DMS153 (cell line): Measurements from ENCODE around the gene GPC6.

Experiments
- DNase-seq: peaks from one replicate; lab custom pipeline; 2025; lab: John Stamatoyannopoulos, UW

Gene GPC6

DNA sequence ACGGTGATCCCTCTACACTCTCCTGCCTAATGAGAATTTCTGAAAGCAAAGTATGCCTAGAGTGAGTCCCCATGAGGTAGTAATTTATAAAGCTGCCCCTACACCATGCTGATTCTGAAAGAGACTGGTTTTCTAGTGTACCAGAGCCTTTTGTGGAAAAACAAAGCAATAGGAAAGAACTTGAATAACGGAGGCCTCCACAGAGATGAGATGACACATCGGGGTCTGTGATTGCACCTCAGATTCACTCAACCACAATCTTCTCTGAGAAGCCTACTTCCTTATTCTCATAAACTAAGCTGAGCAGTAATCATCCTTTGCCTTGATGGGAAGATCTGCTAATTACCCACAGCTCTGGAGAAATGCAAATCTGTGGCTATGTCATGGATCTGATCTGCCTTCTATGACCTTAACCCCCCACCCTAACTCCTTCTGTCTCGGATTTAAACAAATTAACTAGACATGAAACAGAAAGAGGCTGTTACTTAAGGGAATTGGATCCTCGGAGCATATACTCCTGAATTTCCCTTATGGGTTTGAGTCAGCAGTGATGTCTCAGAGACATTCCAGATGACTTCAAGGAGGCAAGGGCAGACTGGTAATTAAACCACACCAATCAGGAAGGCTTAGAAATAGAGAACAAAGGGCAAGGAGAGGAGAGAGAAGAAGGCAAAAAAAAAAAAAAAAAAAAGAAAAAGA lies 1124.8 kb downstream of the GPC6 start:
- DNase-seq: no peak

DNA sequence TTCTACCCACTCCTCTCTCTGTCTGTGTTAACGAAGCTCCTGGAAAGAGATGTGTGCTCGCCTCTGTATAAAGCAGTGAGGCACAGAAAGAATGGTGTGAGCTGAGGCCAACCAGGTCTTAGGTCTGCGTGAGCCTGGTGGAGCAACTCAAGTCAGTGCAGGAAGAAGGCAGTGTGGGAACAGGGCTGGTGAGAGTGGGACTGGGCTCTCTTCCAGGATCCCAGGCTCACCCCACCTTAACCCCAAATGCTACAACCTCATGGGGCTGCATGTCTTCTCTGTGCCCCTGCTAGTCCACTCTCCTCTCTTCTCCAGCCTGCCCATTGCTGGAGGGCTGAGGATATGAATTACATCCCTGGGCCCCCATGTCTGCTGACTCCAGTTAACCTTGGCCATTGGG lies 1125.5 kb downstream of the GPC6 start:
- DNase-seq: no peak

- DNase-seq: no peak
These were observed 1126.6 kb downstream of the GPC6 start for GRCh38 chr13:94353167-94353710.

DNA sequence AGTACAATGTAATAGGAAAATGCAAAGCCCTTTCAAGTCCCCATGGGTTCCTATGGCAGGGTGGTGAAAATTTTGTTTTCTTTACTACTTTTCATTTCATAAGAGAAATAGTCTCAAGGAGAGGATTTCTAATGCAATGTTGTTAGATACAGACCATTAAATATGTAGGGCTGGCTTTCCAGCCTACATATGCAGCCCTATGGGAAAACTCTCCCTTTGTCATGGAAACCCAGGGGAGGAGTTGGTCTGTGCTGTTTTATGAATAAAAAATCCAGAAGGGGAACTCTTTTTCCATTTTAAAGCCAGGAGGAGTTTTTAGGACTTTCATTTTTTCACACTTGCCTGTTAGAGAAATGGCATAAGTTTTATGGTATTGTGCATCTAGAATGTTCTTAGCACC lies 1133.3 kb downstream of the GPC6 start:
- no peak for DNase-seq

GRCh38 chr13:94362411-94362909 lies 1135.9 kb downstream of the GPC6 start:
- DNase-seq: peak; percentile 36

- no peak for DNase-seq
These were observed 1140.1 kb downstream of the GPC6 start for GRCh38 chr13:94366677-94367076.

DNA sequence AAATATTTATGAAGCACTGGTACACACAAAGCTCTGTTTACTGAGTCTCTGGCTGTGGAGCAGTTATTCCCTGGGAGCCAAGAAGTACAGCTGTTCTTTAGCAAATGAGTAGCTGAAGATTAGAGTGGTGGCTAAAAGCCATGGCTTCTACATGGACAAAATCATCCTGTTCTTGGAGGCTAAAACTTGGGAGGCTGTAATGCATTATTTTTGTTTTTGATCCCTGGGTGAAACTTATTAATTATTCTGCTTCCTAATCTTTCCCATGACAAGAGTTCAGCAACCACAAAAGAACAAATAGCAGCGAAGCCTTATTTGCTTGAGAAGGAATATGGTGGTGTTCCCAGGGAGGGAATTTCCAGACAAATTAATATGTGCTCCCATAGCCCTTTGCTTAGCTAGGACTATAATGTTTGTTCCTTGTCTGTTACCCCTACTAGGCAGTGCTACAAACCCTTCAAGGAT lies 1143.4 kb downstream of the GPC6 start:
- DNase-seq: peak; percentile 20

- DNase-seq: no peak
These were observed 1145.2 kb downstream of the GPC6 start for GRCh38 chr13:94371855-94372254.

- peak; percentile 14 for DNase-seq
These were observed 1155.9 kb downstream of the GPC6 start for GRCh38 chr13:94382517-94382916.

GRCh38 chr13:94382960-94383359 lies 1156.4 kb downstream of the GPC6 start:
- no peak for DNase-seq

- DNase-seq: no peak
These were observed 1157.8 kb downstream of the GPC6 start for GRCh38 chr13:94384231-94384905.

DNA sequence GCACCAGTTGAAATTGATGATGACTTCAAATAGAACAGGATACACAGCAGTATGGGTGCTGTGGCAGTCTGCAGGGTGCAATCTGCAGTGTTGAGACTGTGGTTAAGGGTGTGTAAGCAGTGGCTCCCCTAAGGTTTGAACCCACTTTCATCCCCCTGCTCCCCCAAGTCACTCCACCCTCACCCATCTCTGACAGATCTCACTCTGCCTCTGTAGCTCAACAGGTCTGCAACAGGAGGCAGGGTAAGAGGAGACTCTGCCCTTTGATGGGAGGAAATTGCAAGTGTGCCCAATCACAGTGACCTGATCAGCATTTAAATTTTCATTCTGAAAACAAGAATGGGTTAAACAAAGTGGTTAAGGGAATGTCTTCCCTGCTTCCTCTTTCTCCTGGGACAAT lies 1160.4 kb downstream of the GPC6 start:
- no peak for DNase-seq

GRCh38 chr13:94389604-94390351 lies 1163.2 kb downstream of the GPC6 start:
- DNase-seq: no peak

DNA sequence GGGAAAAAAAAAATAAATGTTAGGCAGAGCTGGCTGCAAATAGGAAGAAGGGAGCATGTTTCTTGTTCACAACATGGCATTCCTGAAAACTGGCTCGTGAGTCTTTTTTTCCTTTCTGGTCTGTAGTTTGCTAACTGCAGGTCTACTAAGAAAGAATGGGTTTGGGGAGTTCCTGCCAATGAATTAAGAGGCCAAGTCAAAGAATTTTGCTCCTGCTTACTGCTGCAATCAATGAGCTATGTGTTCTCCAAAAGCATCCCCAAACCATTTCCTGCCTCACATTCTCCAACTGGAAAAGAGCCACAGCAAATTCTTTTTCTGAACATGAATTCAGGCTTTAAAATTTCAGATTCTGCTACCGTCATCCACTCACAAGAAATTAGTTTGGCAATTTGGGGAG lies 1164.3 kb downstream of the GPC6 start:
- no peak for DNase-seq

GRCh38 chr13:94394723-94395122 lies 1168.1 kb downstream of the GPC6 start:
- DNase-seq: no peak

GRCh38 chr13:94395860-94396259 lies 1169.3 kb downstream of the GPC6 start:
- no peak for DNase-seq

DNA sequence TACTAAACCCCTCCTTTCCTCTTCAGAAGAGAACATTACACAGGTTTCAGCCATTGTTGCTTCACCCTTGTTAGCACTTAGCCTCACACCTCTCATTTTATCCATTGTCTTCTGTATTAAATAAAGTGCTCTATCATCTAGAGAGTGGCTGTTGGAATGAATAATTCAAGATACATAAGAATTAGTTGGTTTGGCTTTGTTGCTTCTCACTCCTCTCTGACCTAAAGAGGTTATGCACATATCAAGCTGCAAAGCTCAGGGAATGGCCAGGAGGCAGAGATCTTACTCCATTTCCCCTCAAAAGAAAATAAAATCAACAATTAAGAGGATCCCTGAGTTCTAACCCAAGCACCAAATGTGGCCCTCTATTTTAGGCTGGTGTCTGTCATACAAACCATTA lies 1173.2 kb downstream of the GPC6 start:
- no peak for DNase-seq

DNA sequence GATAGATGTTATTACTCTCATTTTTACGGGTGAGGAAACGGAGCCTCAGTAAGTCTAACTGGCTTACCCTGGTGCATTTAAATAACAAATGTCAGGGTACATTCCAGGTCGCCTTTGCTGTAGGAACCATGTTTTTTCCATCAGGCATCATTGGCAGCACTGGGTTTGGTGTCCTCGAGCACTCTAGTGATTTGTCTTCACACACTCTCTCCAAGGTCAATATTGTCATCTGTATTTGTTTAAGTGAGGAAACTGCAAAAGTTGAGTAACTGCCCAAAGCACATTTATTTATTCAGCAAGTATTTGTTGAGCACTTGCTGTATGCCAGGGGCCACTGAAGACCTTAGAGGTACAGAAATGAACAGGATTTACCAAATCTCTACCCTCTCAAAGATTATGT lies 1174.3 kb downstream of the GPC6 start:
- DNase-seq: no peak

DNA sequence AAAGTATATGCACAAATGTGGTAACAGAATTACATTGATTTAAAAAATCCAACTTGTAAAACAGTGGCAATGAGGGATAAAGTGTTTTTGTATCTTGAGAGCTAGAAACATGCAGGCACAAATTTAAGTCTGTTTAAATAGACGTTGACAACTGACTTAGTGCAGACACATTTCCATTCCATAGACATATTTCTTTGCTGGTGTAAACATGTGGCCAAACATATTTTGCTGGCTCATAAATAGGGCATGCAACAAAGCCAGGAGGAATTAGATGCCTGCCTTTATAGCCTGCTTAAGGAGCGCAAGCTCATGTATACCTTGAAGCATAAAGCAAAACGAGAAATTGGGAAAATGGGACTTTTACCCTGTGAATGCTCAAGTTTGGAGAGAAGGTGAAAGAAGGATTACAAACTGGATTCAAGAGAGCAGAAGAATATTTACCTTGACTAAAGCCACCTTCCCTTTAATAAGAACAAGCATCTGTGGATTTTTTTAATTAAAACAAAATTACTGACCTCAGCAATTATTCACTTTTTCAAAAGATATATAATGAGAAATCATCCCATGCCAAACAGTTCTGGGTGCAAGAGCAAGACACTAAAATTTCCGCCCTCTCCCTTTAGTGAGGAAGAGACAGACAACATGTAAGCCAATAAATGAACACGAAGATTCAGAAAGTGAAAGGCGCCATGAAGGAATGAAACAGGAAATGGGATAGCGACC lies 1181.9 kb downstream of the GPC6 start:
- DNase-seq: no peak

GRCh38 chr13:94411747-94412146 lies 1185.1 kb downstream of the GPC6 start:
- no peak for DNase-seq

GRCh38 chr13:94412870-94413597 lies 1186.4 kb downstream of the GPC6 start:
- DNase-seq: no peak
